A549 (cell line): ENCODE measurements around the gene OTUB2.

Source experiments
- CBX2 ChIP-seq: fragments of 200-600 bp; sonication (generic); IDR thresholded peaks from 2 replicates; pipeline ENCODE4 v1.6.1; 2016; ENCODE audit warnings: low read depth, mild to moderate bottlenecking, borderline replicate concordance
- MAZ ChIP-seq: fragments of 150-350 bp; IDR thresholded peaks from 2 replicates; pipeline ENCODE4 v1.6.1; 2014; ENCODE audit warnings: antibody characterized with exemption, low read depth, low read length, borderline replicate concordance
- MYC ChIP-seq: IDR thresholded peaks from 2 replicates; pipeline ENCODE4 v1.6.1; 2012; ENCODE audit warnings: mild to moderate bottlenecking, inconsistent platforms, low read length, improper control_type of control experiment, borderline replicate concordance
- NFE2L2 ChIP-seq: fragments of 150-350 bp; conservative IDR thresholded peaks from 2 replicates; pipeline ENCODE4 v1.6.1; 2014; ENCODE audit warnings: low read length
- POLR2A ChIP-seq: IDR thresholded peaks from 2 replicates; pipeline ENCODE4 v1.6.1; 2012; ENCODE audit warnings: mild to moderate bottlenecking, low read length
- POLR2AphosphoS2 ChIP-seq: conservative IDR thresholded peaks from 2 replicates; pipeline ENCODE4 v1.6.1; 2012; ENCODE audit warnings: low read length, improper control_type of control experiment, inconsistent platforms
- RNF2 ChIP-seq: fragments of 200-600 bp; sonication (generic); IDR thresholded peaks from 2 replicates; pipeline ENCODE4 v1.6.1; 2016; ENCODE audit warnings: low read depth, mild to moderate bottlenecking, antibody characterized with exemption, moderate library complexity, borderline replicate concordance
- SMC3 ChIP-seq: fragments of >200 bp; sonication (Bioruptor Twin); formaldehyde crosslinking; IDR thresholded peaks from 3 replicates; pipeline ENCODE4 v1.6.1; 2018; ENCODE audit warnings: inconsistent platforms
- TF ChIP-seq, protein P1 (sequence below): fragments of >200 bp; sonication (Bioruptor Twin); formaldehyde crosslinking; IDR thresholded peaks from 3 replicates; pipeline ENCODE4 v1.5.1; 2016
- TF ChIP-seq, protein P2 (sequence below): IDR thresholded peaks from 2 replicates; pipeline ENCODE4 v1.6.1; 2012

DNA sequence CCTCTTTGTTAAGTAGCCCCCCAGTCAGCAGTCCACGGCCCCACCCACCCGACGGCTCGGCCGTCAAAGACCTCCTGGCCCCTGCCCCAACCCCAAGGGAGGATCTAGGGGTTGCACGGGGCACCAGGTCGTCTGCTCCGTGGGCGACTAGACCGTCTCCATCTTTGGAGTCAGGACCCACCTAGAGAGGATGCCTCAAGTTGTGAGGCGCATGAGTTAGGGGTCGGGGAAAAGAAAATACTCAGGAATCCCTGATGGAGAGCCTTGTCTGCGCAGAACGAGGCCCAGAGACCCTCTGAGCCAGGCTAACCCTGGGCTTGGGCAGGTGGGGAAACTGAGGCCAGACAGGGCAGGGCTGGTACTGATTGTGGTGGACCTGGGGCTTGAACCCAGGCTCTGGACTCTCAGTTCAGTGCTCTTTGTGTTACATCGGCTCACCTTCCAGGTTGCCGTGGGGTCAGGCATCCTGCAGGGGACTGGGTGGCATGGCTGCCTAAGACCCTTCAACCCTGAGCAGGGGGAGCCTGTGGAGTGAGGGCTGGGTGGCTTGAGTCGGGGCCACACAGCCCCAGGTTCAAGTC, 839 bp downstream of the OTUB2 start:
- no peak for TF ChIP-seq POLR2A
- TF ChIP-seq, protein P1, sequence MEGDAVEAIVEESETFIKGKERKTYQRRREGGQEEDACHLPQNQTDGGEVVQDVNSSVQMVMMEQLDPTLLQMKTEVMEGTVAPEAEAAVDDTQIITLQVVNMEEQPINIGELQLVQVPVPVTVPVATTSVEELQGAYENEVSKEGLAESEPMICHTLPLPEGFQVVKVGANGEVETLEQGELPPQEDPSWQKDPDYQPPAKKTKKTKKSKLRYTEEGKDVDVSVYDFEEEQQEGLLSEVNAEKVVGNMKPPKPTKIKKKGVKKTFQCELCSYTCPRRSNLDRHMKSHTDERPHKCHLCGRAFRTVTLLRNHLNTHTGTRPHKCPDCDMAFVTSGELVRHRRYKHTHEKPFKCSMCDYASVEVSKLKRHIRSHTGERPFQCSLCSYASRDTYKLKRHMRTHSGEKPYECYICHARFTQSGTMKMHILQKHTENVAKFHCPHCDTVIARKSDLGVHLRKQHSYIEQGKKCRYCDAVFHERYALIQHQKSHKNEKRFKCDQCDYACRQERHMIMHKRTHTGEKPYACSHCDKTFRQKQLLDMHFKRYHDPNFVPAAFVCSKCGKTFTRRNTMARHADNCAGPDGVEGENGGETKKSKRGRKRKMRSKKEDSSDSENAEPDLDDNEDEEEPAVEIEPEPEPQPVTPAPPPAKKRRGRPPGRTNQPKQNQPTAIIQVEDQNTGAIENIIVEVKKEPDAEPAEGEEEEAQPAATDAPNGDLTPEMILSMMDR, result no peak
- TF ChIP-seq SMC3, result no peak
- TF ChIP-seq, protein P2, sequence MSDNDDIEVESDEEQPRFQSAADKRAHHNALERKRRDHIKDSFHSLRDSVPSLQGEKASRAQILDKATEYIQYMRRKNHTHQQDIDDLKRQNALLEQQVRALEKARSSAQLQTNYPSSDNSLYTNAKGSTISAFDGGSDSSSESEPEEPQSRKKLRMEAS, result no peak
- no peak for TF ChIP-seq NFE2L2
- no peak for TF ChIP-seq MYC
- TF ChIP-seq CBX2, result no peak
- TF ChIP-seq RNF2, result no peak
- no peak for TF ChIP-seq MAZ
- no peak for TF ChIP-seq POLR2AphosphoS2
